Colonic mucosa (tissue), 4 donors: ENCODE data around the gene FUT8. TPM values are rescaled to one million over a fixed set of nuclear protein-coding genes. Genes with fewer than 3 reads are reported as not detected.

ENCODE experiments used
- DNase-seq: peaks from one replicate; pipeline ENCODE4 v3.0.0-alpha.2; 2020
- H3K27ac ChIP-seq: fragments of 200-600 bp; one replicate; pipeline ENCODE4 v1.8.0; 2021
- H3K27me3 ChIP-seq: fragments of 200-600 bp; one replicate; pipeline ENCODE4 v1.8.0; 2021
- H3K36me3 ChIP-seq: fragments of 200-600 bp; one replicate; pipeline ENCODE4 v1.8.0; 2021
- H3K4me1 ChIP-seq: fragments of 200-600 bp; one replicate; pipeline ENCODE4 v1.8.0; 2021; ENCODE audit warnings: mild to moderate bottlenecking
- H3K4me3 ChIP-seq: fragments of 200-600 bp; one replicate; pipeline ENCODE4 v1.8.0; 2021
- H3K9ac ChIP-seq, 2 donors: one replicate each; pipeline ENCODE4 v1.7.0; 2013; ENCODE audit warnings: control low read depth in 2 of 2, low read depth in 2 of 2, low read length in 2 of 2
- H3K9me3 ChIP-seq: fragments of 200-600 bp; one replicate; pipeline ENCODE4 v1.8.0; 2021
- CTCF ChIP-seq: fragments of 200-600 bp; IDR thresholded peaks from one replicate; pipeline ENCODE4 v1.8.0; 2022; ENCODE audit warnings: antibody characterized with exemption, mild to moderate bottlenecking
- intact Hi-C: fragments of 100-400 bp; cut with DNase I; formaldehyde crosslinking; loops from one replicate; pipeline ENCODE4 v1.14.1; 2022
- total RNA-seq, 2 donors: library from RNA; stranded (reverse); fragmentation: NEBNext Ultra II Directional in 1 of 2; extraction: Animal tissue kit (Norgen Biotek cat#: 25700) in 1 of 2; gene quantifications; one replicate each; pipeline ENCODE4 v1.2.1, GENCODE V29; 2021
- donor health status: healthy.
- donor health status: DM: no; HTN: no; CAD: no.
- donor health status: DM: no; HTN: no; CAD: no.

FUT8 gene
- total RNA-seq, 2 donors from 2014 or later: 28.8 to 37.2 TPM

GRCh38 chr14:65776193-65776852 is 363.8 kb downstream of the FUT8 start:
- intact Hi-C loops: no loop called here
- H3K4me1 ChIP-seq: peaks cover 5% of the 10 kb centered on the region
- no peak overlapping the region for H3K4me3 ChIP-seq
- DNase-seq: no peak
- H3K9me3 ChIP-seq: no peaks in the 10 kb centered on the region
- no peaks in the 10 kb centered on the region for H3K36me3 ChIP-seq
- H3K27ac ChIP-seq: no peak overlapping the region
- no peaks in the 10 kb centered on the region for H3K27me3 ChIP-seq
- no peak for TF ChIP-seq CTCF
- no peak overlapping the region for H3K9ac ChIP-seq

DNA sequence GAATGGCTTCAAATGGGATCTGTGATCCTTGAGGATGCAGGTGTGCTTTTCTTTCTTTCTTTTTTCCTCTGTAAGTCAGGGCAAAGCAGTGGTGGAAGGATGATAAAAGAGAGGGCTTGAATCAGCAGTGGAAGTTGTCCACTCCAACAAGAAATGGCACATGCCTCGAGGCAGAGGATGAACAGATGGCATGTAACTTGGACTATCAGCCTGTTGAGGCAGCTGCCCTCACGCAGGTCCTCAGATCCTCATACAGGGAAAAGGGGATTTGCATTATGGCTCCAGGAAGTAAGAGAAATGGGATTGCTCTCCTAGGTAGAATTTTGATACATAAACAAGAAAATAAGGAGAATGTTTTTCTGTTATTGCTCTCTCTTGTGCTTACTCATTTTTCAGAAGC is 368.0 kb downstream of the FUT8 start:
- TF ChIP-seq CTCF: no peak
- Histone ChIP-seq H3K4me1 (no peaks in the 10 kb centered on the region), H3K27ac (no peak overlapping the region), H3K27me3 (no peaks in the 10 kb centered on the region), H3K9ac (no peak overlapping the region), H3K9me3 (no peaks in the 10 kb centered on the region), H3K36me3 (no peaks in the 10 kb centered on the region), H3K4me3 (no peak overlapping the region)
- intact Hi-C loops: no loop called here
- DNase-seq: no peak

DNA sequence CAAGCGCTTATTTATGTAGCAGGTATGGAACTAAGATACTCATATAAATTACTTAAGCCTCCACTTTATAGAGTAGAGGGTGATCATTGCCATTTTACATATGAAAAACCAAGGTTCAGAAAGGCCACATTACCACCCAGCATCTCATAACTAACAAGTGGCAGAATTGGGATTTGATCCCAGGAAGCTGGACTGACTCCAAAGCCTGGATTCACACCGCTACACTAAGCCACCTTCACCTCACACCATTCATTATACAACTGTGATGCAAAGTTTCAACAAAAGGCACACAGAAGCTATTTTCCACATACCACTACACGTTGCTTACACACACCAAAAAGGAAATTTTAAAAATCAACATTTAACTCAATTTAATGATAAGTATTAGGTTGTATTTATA is 370.6 kb downstream of the FUT8 start:
- no peaks in the 10 kb centered on the region for H3K4me1 ChIP-seq
- TF ChIP-seq CTCF: no peak
- H3K27ac ChIP-seq: no peak overlapping the region
- H3K4me3 ChIP-seq: no peak overlapping the region
- no peaks in the 10 kb centered on the region for H3K9me3 ChIP-seq
- no peaks in the 10 kb centered on the region for H3K36me3 ChIP-seq
- no peak overlapping the region for H3K9ac ChIP-seq
- DNase-seq: no peak
- intact Hi-C loops: no loop called here
- H3K27me3 ChIP-seq: no peaks in the 10 kb centered on the region

DNA sequence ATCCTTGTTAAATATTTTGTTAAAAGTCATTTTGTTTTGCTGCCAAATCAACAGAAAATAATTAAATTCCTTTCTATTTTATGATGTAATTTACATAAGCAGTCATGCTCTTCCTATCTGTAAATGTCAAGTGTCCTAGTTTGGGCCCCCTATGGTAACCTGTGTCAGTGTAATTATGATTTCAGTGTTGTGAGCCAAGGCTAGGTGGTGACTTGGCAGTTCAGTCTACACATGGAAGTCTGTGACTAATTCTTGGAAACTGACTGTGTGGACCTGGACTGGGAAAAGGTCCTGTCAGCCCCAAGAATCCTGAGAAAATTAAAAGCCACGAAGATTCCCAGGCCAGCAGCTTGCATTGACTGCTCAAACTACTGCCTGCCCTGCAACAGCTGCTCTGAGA is 371.0 kb downstream of the FUT8 start:
- intact Hi-C loops: no loop called here
- TF ChIP-seq CTCF: no peak
- Histone ChIP-seq H3K4me1 (no peaks in the 10 kb centered on the region), H3K36me3 (no peaks in the 10 kb centered on the region), H3K9me3 (no peaks in the 10 kb centered on the region), H3K27ac (no peak overlapping the region), H3K9ac (no peak overlapping the region), H3K27me3 (no peaks in the 10 kb centered on the region), H3K4me3 (no peak overlapping the region)
- no peak for DNase-seq

- Histone ChIP-seq H3K27ac (no peak overlapping the region), H3K4me3 (no peak overlapping the region), H3K9me3 (no peaks in the 10 kb centered on the region), H3K36me3 (no peaks in the 10 kb centered on the region), H3K9ac (no peak overlapping the region), H3K4me1 (no peaks in the 10 kb centered on the region), H3K27me3 (no peaks in the 10 kb centered on the region)
- intact Hi-C loops: no loop called here
- no peak for DNase-seq
- TF ChIP-seq CTCF: no peak
Observed at GRCh38 chr14:65784574-65784973, 372.0 kb downstream of the FUT8 start.
